Parathyroid adenoma (tissue), 2 donors: ENCODE measurements around the gene MX1.
"Not testable (repeated sequence)": the region's sequence is repeated elsewhere in the genome, so short reads cannot be mapped to it uniquely, and the experiment has no call there.

Source experiments
- H2AFZ ChIP-seq: fragments of 300-600 bp; sonication (generic); one replicate; pipeline ENCODE4 v1.7.0; 2017; ENCODE audit warnings: antibody characterized with exemption, mild to moderate bottlenecking
- H3K27ac ChIP-seq: fragments of 300-600 bp; sonication (generic); one replicate; pipeline ENCODE4 v1.7.0; 2017
- H3K27me3 ChIP-seq: fragments of 300-600 bp; sonication (generic); one replicate; pipeline ENCODE4 v1.7.0; 2017; ENCODE audit warnings: low read length; ENCODE audit not compliant: control insufficient read depth, insufficient read depth
- H3K36me3 ChIP-seq: fragments of 300-600 bp; sonication (generic); one replicate; pipeline ENCODE4 v1.7.0; 2017; ENCODE audit warnings: low read length; ENCODE audit not compliant: control insufficient read depth, insufficient read depth
- H3K4me1 ChIP-seq: fragments of 300-600 bp; sonication (generic); one replicate; pipeline ENCODE4 v1.7.0; 2017; ENCODE audit warnings: control low read depth
- H3K4me2 ChIP-seq: fragments of 300-600 bp; sonication (generic); one replicate; pipeline ENCODE4 v1.7.0; 2017; ENCODE audit warnings: low read length
- H3K4me3 ChIP-seq: fragments of 300-600 bp; sonication (generic); one replicate; pipeline ENCODE4 v1.7.0; 2017; ENCODE audit warnings: low read depth, low read length
- H3K79me2 ChIP-seq: fragments of 300-600 bp; sonication (generic); one replicate; pipeline ENCODE4 v1.7.0; 2017; ENCODE audit warnings: control low read depth
- H3K9ac ChIP-seq: fragments of 300-600 bp; sonication (generic); one replicate; pipeline ENCODE4 v1.7.0; 2017; ENCODE audit warnings: mild to moderate bottlenecking
- H3K9me3 ChIP-seq: fragments of 300-600 bp; sonication (generic); one replicate; pipeline ENCODE4 v1.7.0; 2017; ENCODE audit warnings: low read length; ENCODE audit not compliant: control insufficient read depth
- TF ChIP-seq, protein P1 (sequence below): fragments of 300-600 bp; sonication (generic); IDR thresholded peaks from one replicate; pipeline ENCODE4 v1.7.0; 2017; ENCODE audit warnings: antibody characterized with exemption, mild to moderate bottlenecking
- donor health status: primary hyperparathyroidism.

The MX1 gene

DNA sequence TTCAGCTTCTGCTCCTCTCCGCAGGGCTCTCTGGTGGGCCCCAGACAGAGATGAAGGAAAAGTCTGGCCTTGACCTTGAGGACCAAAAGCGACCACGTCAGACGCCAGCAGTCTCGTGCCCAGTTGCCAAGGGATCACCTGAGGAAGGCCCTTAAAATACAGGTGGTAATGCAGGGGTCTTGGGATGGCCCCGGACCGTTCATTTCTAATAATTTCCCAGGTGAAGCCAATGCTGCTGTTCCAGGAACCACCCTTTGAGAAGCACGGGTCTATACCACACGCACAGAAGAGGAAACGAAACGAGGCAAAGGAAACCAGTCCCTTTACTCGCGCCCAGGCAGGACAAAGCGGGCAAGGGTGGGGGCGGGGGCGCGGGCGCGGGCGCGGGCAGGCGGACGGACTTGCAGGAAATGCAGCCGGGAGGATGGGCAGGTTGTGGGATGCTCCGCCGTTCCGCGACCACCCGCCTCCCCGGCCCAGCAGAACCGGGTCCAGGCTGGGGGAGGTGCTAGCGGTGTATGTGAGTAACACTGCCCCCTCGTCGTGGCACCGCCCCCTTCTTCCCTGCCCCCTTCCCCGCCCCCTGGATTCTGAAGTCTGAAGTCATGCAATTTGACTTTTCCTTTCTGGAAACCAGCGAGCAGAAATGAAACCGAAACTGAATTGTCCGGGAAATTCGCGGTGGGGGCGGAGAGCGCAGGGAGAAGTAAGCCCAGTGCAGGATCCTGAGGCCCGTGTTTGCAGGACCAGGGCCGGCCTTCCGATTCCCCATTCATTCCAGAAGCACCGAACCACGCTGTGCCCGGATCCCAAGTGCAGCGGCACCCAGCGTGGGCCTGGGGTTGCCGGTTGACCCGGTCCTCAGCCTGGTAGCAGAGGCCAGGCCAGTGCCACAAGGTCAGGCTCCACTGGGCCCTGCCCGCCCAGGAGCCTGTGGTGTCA is 5.8 kb upstream of the MX1 start:
- H2AFZ ChIP-seq, result peak overlapping the region; percentile 80
- no peaks in the 10 kb centered on the region for H3K27me3 ChIP-seq
- peak overlapping the region; percentile 75 for H3K27ac ChIP-seq
- H3K9ac ChIP-seq, result no peak overlapping the region
- no peaks in the 10 kb centered on the region for H3K79me2 ChIP-seq
- no peaks in the 10 kb centered on the region for H3K4me1 ChIP-seq
- H3K9me3 ChIP-seq, result no peaks in the 10 kb centered on the region
- TF ChIP-seq, protein P1, sequence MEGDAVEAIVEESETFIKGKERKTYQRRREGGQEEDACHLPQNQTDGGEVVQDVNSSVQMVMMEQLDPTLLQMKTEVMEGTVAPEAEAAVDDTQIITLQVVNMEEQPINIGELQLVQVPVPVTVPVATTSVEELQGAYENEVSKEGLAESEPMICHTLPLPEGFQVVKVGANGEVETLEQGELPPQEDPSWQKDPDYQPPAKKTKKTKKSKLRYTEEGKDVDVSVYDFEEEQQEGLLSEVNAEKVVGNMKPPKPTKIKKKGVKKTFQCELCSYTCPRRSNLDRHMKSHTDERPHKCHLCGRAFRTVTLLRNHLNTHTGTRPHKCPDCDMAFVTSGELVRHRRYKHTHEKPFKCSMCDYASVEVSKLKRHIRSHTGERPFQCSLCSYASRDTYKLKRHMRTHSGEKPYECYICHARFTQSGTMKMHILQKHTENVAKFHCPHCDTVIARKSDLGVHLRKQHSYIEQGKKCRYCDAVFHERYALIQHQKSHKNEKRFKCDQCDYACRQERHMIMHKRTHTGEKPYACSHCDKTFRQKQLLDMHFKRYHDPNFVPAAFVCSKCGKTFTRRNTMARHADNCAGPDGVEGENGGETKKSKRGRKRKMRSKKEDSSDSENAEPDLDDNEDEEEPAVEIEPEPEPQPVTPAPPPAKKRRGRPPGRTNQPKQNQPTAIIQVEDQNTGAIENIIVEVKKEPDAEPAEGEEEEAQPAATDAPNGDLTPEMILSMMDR, result no peak
- no peaks in the 10 kb centered on the region for H3K36me3 ChIP-seq
- peak overlapping the region; percentile 70 for H3K4me3 ChIP-seq
- H3K4me2 ChIP-seq, result peak overlapping the region; percentile 89

DNA sequence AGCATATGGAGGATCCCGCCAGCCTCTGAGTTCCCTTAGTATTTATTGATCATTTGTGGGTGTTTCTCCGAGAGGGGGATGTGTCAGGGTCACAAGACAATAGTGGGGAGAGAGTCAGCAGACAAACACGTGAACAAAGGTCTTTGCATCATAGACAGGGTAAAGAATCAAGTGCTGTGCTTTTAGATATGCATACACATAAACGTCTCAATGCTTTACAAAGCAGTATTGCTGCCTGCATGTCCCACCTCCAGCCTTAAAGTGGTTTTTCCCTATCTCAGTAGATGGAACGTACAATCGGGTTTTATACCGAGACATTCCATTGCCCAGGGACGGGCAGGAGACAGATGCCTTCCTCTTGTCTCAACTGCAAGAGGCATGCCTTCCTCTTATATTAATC is 5.0 kb upstream of the MX1 start:
- not testable (repeated sequence) for H3K36me3 ChIP-seq, H3K4me1 ChIP-seq, H3K9me3 ChIP-seq, H3K4me3 ChIP-seq, H3K9ac ChIP-seq, H3K79me2 ChIP-seq, H3K27me3 ChIP-seq, H3K4me2 ChIP-seq, H2AFZ ChIP-seq
- H3K27ac ChIP-seq, result peak overlapping the region; percentile 75

DNA sequence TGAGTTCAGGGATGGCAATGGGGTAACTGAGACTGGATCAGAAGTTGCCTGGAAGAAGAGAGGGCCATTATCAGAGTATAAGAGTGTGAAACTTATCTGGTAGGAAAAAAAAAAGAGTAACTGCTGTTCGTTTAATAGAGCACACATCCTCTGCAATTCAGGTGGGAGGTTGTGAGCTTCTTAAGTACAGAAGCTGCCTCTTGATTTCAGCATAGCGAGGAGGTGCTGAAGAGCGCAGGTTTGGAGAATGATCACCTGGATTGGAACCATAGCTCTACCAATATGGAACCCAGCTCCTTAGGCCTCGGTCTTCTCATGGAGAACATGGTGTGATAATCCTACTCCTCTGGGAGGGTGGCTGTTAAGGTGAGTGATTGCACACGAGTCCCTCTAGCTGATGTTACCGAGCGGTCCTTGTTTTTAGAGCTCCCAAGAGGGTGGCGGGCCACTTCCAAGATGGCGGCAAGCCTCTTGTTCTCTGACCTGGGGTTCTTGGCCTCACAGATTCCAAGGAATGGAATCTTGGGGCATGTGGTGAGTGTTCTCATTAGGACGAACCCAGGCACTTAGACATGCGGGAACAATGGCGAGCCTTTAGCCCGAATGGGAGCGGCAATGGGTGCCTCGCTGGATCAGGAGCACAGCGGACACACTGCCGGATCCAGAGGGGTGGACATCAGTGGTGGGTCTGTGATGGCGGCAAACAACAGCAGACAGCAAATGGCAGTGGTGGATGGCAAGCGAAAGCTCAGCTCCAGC is 3.3 kb upstream of the MX1 start:
- H3K36me3 ChIP-seq, result no peaks in the 10 kb centered on the region
- TF ChIP-seq, protein P1, result no peak
- H3K27ac ChIP-seq, result no peak overlapping the region
- no peaks in the 10 kb centered on the region for H3K4me1 ChIP-seq
- H3K9ac ChIP-seq, result no peak overlapping the region
- no peaks in the 10 kb centered on the region for H3K27me3 ChIP-seq
- no peak overlapping the region for H2AFZ ChIP-seq
- H3K4me3 ChIP-seq, result no peak overlapping the region
- H3K79me2 ChIP-seq, result no peaks in the 10 kb centered on the region
- H3K4me2 ChIP-seq, result no peak overlapping the region
- H3K9me3 ChIP-seq, result no peaks in the 10 kb centered on the region

DNA sequence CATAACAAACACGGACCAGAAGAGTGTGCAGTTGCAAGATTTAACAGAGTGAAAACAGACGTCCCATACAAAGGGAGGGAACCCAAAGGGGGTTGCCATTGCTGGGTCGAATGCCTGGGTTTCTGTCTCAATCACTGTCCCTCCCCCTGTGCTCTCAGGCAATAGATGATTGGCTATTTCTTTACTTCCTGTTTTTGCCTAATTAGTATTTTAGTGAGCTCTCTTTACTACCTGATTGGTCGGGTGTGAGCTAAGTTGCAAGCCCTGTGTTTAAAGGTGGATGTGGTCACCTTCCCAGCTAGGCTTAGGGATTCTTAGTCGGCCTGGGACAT is 2.8 kb upstream of the MX1 start:
- not testable (repeated sequence) for H3K9ac ChIP-seq, H3K79me2 ChIP-seq, H2AFZ ChIP-seq, H3K4me2 ChIP-seq, H3K27me3 ChIP-seq, H3K4me1 ChIP-seq, H3K36me3 ChIP-seq, H3K27ac ChIP-seq, H3K4me3 ChIP-seq, H3K9me3 ChIP-seq

DNA sequence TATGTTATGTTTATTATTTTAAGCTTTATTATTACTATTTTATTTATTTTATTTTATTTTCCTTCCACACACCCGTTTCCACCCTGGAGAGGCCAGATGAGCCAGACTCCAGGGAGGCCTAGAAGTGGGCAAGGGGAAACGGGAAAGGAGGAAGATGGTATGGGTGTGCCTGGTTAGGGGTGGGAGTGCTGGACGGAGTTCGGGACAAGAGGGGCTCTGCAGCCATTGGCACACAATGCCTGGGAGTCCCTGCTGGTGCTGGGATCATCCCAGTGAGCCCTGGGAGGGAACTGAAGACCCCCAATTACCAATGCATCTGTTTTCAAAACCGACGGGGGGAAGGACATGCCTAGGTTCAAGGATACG is 468 bp upstream of the MX1 start:
- TF ChIP-seq, protein P1, result no peak
- H3K27me3 ChIP-seq, result no peaks in the 10 kb centered on the region

More for the DNA sequence above, 468 bp upstream of the MX1 start:
- peak overlapping the region; percentile 83 for H3K4me2 ChIP-seq
- H3K9ac ChIP-seq, result no peak overlapping the region
- no peaks in the 10 kb centered on the region for H3K4me1 ChIP-seq
- H3K36me3 ChIP-seq, result no peaks in the 10 kb centered on the region
- peak overlapping the region; percentile 64 for H3K4me3 ChIP-seq
- no peaks in the 10 kb centered on the region for H3K79me2 ChIP-seq
- H2AFZ ChIP-seq, result peak overlapping the region; percentile 39
- H3K9me3 ChIP-seq, result no peaks in the 10 kb centered on the region
- H3K27ac ChIP-seq, result peak overlapping the region; percentile 42
